Activated B cell treated with CpG ODN at 0.5 μM for 24 hours (primary cell): Measurements from ENCODE around the gene STPG2. TPM values are rescaled to one million over a fixed set of nuclear protein-coding genes. Genes with fewer than 3 reads are reported as not detected.

Source experiments
- ATAC-seq: fragments of 200-7000 bp; cut with Tn5 transposase; one replicate; pipeline ENCODE4 v1.10.0; 2021; ENCODE audit warnings: low read depth, mild to moderate bottlenecking, moderate library complexity
- CTCF ChIA-PET: fragments of 350-600 bp; sonication (Branson Sonifier 250); formaldehyde crosslinking; loops from one replicate; lab custom pipeline; 2021; ENCODE audit warnings: antibody characterized with exemption; lab: Charles Lee
- POLR2A ChIA-PET: fragments of 350-600 bp; sonication (Branson Sonifier 250); formaldehyde crosslinking; loops from one replicate; lab custom pipeline; 2021; ENCODE audit warnings: antibody characterized with exemption; lab: Charles Lee
- DNase-seq: peaks from one replicate; pipeline ENCODE4 v3.0.0; 2022
- H3K27ac Mint-ChIP-seq: one replicate; pipeline ENCODE4 v1.8.0; 2020; ENCODE audit warnings: mixed read lengths
- H3K27me3 Mint-ChIP-seq: one replicate; pipeline ENCODE4 v1.8.0; 2021; ENCODE audit warnings: mixed read lengths
- H3K36me3 Mint-ChIP-seq: one replicate; pipeline ENCODE4 v1.8.0; 2021; ENCODE audit warnings: low read depth, mixed read lengths
- H3K4me1 Mint-ChIP-seq: one replicate; pipeline ENCODE4 v1.8.0; 2021; ENCODE audit warnings: mixed read lengths
- H3K4me3 Mint-ChIP-seq: one replicate; pipeline ENCODE4 v1.8.0; 2020; ENCODE audit warnings: mild to moderate bottlenecking, mixed read lengths
- H3K9me3 Mint-ChIP-seq: one replicate; pipeline ENCODE4 v1.8.0; 2020; ENCODE audit warnings: mixed read lengths
- CTCF ChIP-seq: fragments of 200-600 bp; IDR thresholded peaks from one replicate; pipeline ENCODE4 v1.8.0; 2022; ENCODE audit warnings: antibody characterized with exemption, mild to moderate bottlenecking
- intact Hi-C: fragments of 100-400 bp; cut with micrococcal nuclease; formaldehyde crosslinking; loops from one replicate; pipeline ENCODE4 v1.15.1; 2024
- total RNA-seq: library from RNA; stranded (reverse); gene quantifications from 2 replicates; pipeline ENCODE4 v1.2.3, GENCODE V29; 2022

STPG2 gene
- total RNA-seq, 1 donor from 2014 or later: 0.69 TPM

DNA sequence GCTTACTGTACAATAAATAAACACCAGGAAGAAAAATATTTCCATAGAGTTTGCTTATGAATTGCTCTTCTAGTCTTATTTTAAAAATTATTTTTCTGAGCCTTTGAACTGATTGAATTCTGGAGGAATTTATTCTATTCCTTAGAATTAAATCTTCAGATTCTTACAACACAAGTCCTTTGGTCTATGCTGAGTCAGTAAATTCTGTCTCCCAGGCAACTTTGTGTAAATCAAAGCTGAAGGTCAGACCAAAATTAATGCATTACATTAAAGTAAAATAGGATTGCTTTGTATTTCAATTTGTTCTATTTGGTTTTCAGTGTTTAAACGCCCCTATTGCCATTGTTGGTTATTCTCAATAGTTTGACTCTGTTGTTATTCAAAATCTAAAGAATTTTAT lies 26.8 kb upstream of the STPG2 start:
- Mint-ChIP-seq H3K27me3 (no peaks in the 10 kb centered on the region), H3K36me3 (no peaks in the 10 kb centered on the region), H3K4me1 (no peaks in the 10 kb centered on the region), H3K9me3 (no peaks in the 10 kb centered on the region), H3K27ac (no peak overlapping the region), H3K4me3 (no peak overlapping the region)
- TF ChIP-seq CTCF: no peak
- ChIA-PET CTCF (no interaction called here), POLR2A (no interaction called here)
- intact Hi-C loops: no loop called here
- DNase-seq (no peak), ATAC-seq (no peak)

- ATAC-seq (no peak), DNase-seq (no peak)
- Mint-ChIP-seq H3K4me1 (no peaks in the 10 kb centered on the region), H3K9me3 (peaks cover 5% of the 10 kb centered on the region), H3K4me3 (no peak overlapping the region), H3K36me3 (no peaks in the 10 kb centered on the region), H3K27ac (no peak overlapping the region), H3K27me3 (no peaks in the 10 kb centered on the region)
- ChIA-PET CTCF (no interaction called here), POLR2A (no interaction called here)
- intact Hi-C loops: no loop called here
- no peak for TF ChIP-seq CTCF
These were observed 23.4 kb upstream of the STPG2 start for GRCh38 chr4:98166731-98167041.

- no peak for ATAC-seq
- Mint-ChIP-seq H3K4me1 (no peaks in the 10 kb centered on the region), H3K9me3 (peaks cover 5% of the 10 kb centered on the region), H3K4me3 (no peak overlapping the region), H3K27me3 (no peaks in the 10 kb centered on the region), H3K36me3 (no peaks in the 10 kb centered on the region), H3K27ac (no peak overlapping the region)
- no peak for DNase-seq
- intact Hi-C loops: no loop called here
- CTCF ChIA-PET: no interaction called here
- TF ChIP-seq CTCF: no peak
- POLR2A ChIA-PET: no interaction called here
These were observed 22.9 kb upstream of the STPG2 start for GRCh38 chr4:98166025-98166730.

- Mint-ChIP-seq H3K9me3 (peaks cover 5% of the 10 kb centered on the region), H3K4me3 (no peak overlapping the region), H3K4me1 (no peaks in the 10 kb centered on the region), H3K27me3 (no peaks in the 10 kb centered on the region), H3K36me3 (no peaks in the 10 kb centered on the region), H3K27ac (no peak overlapping the region)
- ATAC-seq (no peak), DNase-seq (no peak)
- no peak for TF ChIP-seq CTCF
- intact Hi-C loops: no loop called here
- CTCF ChIA-PET: no interaction called here
- POLR2A ChIA-PET: no interaction called here
These were observed 19.4 kb upstream of the STPG2 start for GRCh38 chr4:98162696-98163095.

GRCh38 chr4:98151145-98151924 lies 8.1 kb upstream of the STPG2 start:
- Mint-ChIP-seq H3K27ac (peak overlapping the region; percentile 93), H3K27me3 (no peaks in the 10 kb centered on the region), H3K36me3 (no peaks in the 10 kb centered on the region), H3K4me3 (peak overlapping the region; percentile 74), H3K9me3 (no peaks in the 10 kb centered on the region), H3K4me1 (peaks cover 25% of the 10 kb centered on the region)
- TF ChIP-seq CTCF: no peak
- ATAC-seq (peak; percentile 47), DNase-seq (no peak)
- POLR2A ChIA-PET: interaction anchor here (0.5 to 1.3 kb wide), 4 partner anchors 8 to 110 kb away, joined by 5 to 14 read pairs (median 8); partner anchors contain the start of genes RAP1GDS1 and STPG2
- CTCF ChIA-PET: interaction anchor here (0.6 to 5.3 kb wide), 8 partner anchors 8 to 1257 kb away, joined by 3 to 37 read pairs (median 5); partner anchors contain the start of genes METAP1 and STPG2
- intact Hi-C loops: loop anchor here (1.0 to 10.0 kb wide), 3 partner anchors 109 to 677 kb away; no protein-coding TSS in a partner anchor
